Choroid plexus epithelial cell (primary cell): ENCODE data around the gene CELF1.
A peak's percentile ranks its signal among the peaks of the same experiment; 100 is the strongest.

ENCODE experiments used
- DNase-seq: peaks from one replicate; pipeline ENCODE4 v3.0.0-alpha.2; 2010; ENCODE audit warnings: low read depth
- H3K4me3 ChIP-seq: 2 replicates; pipeline ENCODE4 v1.5.1; 2011; ENCODE audit warnings: low read depth, mild to moderate bottlenecking, control low read depth, low read length, moderate library complexity
- TF ChIP-seq, protein P1 (sequence below): conservative IDR thresholded peaks from 2 replicates; pipeline ENCODE4 v1.5.1; 2011; ENCODE audit warnings: low read depth, mild to moderate bottlenecking, control low read depth, inconsistent platforms, low read length, moderate library complexity

CELF1 gene

DNA sequence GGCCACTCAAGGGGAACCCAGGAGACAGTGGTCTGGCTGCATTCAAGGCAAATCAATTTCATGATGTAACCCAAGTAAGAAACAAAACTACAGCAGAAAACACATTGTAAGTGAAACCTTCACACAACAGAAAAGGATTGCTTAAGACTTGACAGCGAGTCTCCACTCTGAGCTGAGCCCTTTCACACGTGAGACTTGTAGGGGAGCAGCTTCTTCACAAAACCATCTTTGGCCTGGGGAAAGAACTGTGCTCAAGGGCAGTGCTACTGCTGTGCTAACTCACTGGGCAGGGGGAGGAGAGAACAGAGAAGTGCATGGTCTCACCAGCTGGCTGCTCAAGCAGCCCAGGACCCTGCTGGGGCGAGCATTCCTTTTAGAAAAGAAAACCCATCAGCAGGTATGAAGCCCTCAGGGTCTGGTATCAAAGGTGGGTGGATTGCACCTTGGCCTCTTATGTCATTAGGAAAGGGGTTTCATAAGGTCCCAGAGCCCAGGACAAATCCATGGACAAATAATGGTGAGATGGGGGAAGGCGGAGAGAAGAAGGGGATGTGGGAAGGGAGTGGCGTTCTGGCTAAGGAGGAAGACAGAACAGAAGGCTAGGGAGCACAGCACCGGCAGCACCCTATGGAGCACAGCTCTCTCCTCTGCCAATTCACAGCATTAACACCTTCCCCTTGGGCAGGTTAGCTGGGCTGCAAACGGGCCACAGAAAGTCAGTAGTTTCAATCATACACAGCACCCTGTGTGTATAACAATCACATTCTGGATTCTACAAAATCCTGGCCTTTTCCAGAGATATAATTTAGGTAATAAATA, 83.4 kb downstream of the CELF1 start:
- peak; percentile 90 for DNase-seq
- TF ChIP-seq, protein P1, sequence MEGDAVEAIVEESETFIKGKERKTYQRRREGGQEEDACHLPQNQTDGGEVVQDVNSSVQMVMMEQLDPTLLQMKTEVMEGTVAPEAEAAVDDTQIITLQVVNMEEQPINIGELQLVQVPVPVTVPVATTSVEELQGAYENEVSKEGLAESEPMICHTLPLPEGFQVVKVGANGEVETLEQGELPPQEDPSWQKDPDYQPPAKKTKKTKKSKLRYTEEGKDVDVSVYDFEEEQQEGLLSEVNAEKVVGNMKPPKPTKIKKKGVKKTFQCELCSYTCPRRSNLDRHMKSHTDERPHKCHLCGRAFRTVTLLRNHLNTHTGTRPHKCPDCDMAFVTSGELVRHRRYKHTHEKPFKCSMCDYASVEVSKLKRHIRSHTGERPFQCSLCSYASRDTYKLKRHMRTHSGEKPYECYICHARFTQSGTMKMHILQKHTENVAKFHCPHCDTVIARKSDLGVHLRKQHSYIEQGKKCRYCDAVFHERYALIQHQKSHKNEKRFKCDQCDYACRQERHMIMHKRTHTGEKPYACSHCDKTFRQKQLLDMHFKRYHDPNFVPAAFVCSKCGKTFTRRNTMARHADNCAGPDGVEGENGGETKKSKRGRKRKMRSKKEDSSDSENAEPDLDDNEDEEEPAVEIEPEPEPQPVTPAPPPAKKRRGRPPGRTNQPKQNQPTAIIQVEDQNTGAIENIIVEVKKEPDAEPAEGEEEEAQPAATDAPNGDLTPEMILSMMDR: no peak
- no peak overlapping the region for H3K4me3 ChIP-seq

DNA sequence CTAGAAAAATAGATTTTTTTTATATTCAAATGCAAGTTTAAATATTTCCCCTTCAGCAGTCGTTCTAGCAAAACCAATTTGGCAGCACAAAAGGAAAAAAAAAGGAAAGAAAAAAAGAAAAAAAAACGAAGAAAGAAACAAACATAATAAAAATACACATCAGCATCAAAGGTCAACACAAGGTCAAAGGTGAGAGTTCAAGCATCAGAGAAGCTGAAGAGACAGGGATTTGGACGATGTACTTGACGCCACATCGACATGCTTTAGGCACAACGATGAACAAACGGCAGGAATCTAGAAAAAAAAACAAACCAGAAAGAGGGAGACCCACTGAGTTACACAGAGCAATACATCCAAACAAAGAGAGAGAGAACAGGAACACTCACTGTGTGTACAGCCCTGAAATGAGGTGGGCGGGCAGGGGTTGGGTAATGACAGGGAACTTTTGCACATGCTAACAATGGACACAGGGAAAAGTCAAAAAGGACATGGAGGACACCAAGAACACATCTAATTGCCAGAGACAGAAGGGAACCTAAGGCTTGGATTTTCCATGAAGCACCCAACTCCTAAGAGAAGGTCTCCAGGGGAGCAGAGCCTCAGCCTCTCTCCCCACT, 84.2 kb downstream of the CELF1 start:
- DNase-seq: peak; percentile 48
- H3K4me3 ChIP-seq: no peak overlapping the region
- TF ChIP-seq, protein P1: no peak

DNA sequence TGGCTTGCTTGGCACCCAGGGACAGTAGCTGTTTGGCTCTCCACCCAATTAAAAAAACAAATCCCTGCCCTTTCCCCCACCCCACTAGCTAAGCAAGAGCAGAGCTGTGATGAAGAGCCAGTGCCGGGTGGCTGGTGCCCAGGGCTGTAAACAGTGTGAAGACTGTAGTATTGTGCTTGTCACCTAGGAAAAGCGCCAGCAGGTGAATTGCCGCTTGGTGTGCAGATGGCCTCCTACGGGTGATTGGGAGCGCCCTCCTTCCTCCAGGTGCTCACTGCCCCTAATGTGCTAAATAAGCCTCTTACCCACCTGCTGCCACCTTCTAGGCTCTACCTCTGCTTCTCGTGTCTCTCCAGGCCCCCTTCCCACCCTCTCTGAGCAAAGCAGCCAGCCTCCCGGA, 85.6 kb downstream of the CELF1 start:
- TF ChIP-seq, protein P1: no peak
- no peak for DNase-seq
- H3K4me3 ChIP-seq: no peak overlapping the region

DNA sequence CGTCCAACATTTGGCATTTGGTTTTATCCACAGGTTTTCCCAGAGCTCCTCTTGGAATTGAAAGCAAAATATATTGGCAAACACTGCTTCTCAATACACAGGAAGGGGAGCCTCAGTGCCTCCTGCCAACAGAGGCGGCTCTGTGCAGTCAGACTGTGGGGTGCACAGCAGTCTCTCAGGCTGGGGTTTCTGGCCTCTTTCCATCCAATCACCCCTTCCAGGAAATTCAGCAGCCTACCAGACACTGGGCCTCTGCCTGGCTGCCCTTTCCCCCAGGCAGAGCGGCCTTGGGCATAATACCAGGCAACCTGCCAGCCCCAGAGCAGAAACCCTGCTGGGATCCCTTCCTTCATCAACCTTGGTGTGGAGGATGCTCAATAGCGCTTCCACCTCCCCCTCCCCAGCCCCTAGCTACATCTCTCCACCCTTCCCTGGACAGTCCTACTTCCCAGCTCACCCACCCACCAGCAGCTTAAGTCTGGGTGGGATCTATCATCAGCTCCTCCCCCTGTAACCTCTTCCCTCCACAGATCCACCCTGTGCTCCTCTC, 86.2 kb downstream of the CELF1 start:
- TF ChIP-seq, protein P1: peak; percentile 21
- H3K4me3 ChIP-seq: no peak overlapping the region
- peak; percentile 73 for DNase-seq

DNA sequence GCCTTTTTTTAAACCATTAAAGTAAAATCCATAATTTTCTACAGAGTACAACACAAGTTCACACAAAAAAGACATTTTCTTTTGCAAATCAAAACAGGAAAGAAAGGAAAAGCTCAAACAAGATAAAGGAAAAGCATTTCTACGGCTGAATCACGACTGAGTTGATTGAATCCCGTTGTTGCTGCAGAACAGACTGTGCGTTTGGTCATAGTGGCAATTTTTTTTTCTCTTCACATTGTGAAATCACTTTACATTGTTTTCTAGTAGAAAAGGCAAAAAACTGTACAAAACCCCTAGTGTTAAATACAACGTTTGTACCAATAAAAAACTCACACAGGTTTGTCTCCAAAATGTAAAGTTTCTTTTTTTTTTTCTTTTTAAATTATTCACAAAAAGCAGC, 86.7 kb downstream of the CELF1 start:
- TF ChIP-seq, protein P1: no peak
- H3K4me3 ChIP-seq: no peak overlapping the region
- peak; percentile 77 for DNase-seq

DNA sequence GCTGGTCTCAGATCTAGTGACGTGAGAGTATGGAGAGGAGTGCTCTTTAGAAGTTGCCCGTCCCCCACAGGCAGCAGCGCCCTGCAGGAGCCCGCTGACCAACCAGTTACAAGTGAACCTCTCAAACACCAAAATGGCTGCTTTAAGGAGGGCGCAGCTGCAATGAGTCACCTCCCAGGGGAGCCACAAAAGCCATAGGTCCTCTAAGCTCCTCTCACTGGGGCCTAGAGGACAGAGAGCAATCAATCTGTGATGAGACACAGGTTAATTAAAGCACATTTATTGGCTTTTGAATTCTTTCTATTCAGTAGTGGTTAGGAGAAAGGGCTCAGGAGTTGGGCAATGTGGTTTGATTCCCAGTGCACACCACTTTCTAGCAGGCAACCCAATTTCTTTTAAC, 88.4 kb downstream of the CELF1 start:
- no peak overlapping the region for H3K4me3 ChIP-seq
- peak; percentile 46 for DNase-seq
- TF ChIP-seq, protein P1: no peak
